IMR-90 (cell line): ENCODE results near the gene RELN. TPM values are rescaled to one million over a fixed set of nuclear protein-coding genes. Genes with fewer than 3 reads are reported as not detected.

Experiments
- ATAC-seq: fragments of 200-7000 bp; cut with Tn5 transposase; 2 replicates; pipeline ENCODE4 v1.9.1; 2020; ENCODE audit warnings: low read depth, mild to moderate bottlenecking, moderate library complexity
- BruUV-seq: library from RNA; stranded (reverse); fragments of 400-500 nt; replicated peaks from 2 replicates; lab custom pipeline; 2021; lab: Mats Ljungman, UMichigan
- CTCF ChIA-PET: fragments of 300-600 bp; formaldehyde crosslinking; extraction: SDS; loops from one replicate; lab custom pipeline; 2021; ENCODE audit warnings: antibody characterized with exemption; lab: Yijun Ruan, JAX
- POLR2A ChIA-PET: fragments of 300-600 bp; sonication (Branson Sonifier 250); formaldehyde crosslinking; loops from one replicate; lab custom pipeline; 2022; ENCODE audit warnings: antibody characterized with exemption; ENCODE audit not compliant: unreplicated experiment; lab: Charles Lee
- DNase-seq: peaks from one replicate; pipeline ENCODE4 v3.0.0; 2013
- H2AFZ ChIP-seq: replicated peaks from 2 replicates; pipeline ENCODE3; 2013; ENCODE audit warnings: low read length, mild to moderate bottlenecking; ENCODE audit not compliant: poor library complexity
- H2AK5ac ChIP-seq: 2 replicates; pipeline ENCODE4 v1.6.1; 2013; ENCODE audit warnings: low read depth, low read length, inconsistent platforms
- H2AK9ac ChIP-seq: replicated peaks from 2 replicates; pipeline ENCODE3; 2013; ENCODE audit warnings: mild to moderate bottlenecking, low read depth, low read length, moderate library complexity; ENCODE audit not compliant: poor library complexity
- H2BK120ac ChIP-seq: 2 replicates; pipeline ENCODE4 v1.6.1; 2013; ENCODE audit warnings: low read depth, low read length, inconsistent platforms
- H2BK15ac ChIP-seq: 3 replicates; pipeline ENCODE4 v1.6.1; 2013; ENCODE audit warnings: low read depth, low read length, inconsistent platforms
- H2BK20ac ChIP-seq: 2 replicates; pipeline ENCODE4 v1.6.1; 2013; ENCODE audit warnings: low read depth, mild to moderate bottlenecking, inconsistent platforms, low read length, moderate library complexity
- H2BK5ac ChIP-seq: 2 replicates; pipeline ENCODE4 v1.6.1; 2013; ENCODE audit warnings: mild to moderate bottlenecking, low read depth, low read length, inconsistent platforms; ENCODE audit not compliant: poor library complexity, severe bottlenecking
- H3K14ac ChIP-seq: replicated peaks from 2 replicates; pipeline ENCODE4 v1.6.1; 2013; ENCODE audit warnings: low read depth, low read length, inconsistent platforms
- H3K18ac ChIP-seq: 2 replicates; pipeline ENCODE4 v1.6.1; 2013; ENCODE audit warnings: low read depth, low read length, control low read depth
- H3K23ac ChIP-seq: 2 replicates; pipeline ENCODE4 v1.6.1; 2013; ENCODE audit warnings: low read depth, low read length, inconsistent platforms
- H3K27ac ChIP-seq: 2 replicates; pipeline ENCODE4 v1.5.1; 2013; ENCODE audit warnings: mild to moderate bottlenecking, control low read depth, low read length; ENCODE audit not compliant: insufficient read depth
- H3K27me3 ChIP-seq: 2 replicates; pipeline ENCODE4 v1.6.1; 2013; ENCODE audit warnings: low read length; ENCODE audit not compliant: control insufficient read depth, insufficient read depth
- H3K36me3 ChIP-seq: 2 replicates; pipeline ENCODE4 v1.6.1; 2013; ENCODE audit warnings: low read length, mixed read lengths; ENCODE audit not compliant: control insufficient read depth, insufficient read depth
- H3K4ac ChIP-seq: 2 replicates; pipeline ENCODE4 v1.6.1; 2013; ENCODE audit warnings: low read depth, low read length, inconsistent platforms
- H3K4me1 ChIP-seq: 2 replicates; pipeline ENCODE4 v1.6.1; 2013; ENCODE audit warnings: low read length, mixed read lengths; ENCODE audit not compliant: control insufficient read depth, insufficient read depth
- H3K4me2 ChIP-seq: 2 replicates; pipeline ENCODE4 v1.6.1; 2013; ENCODE audit warnings: low read depth, mild to moderate bottlenecking, control low read depth, low read length, moderate library complexity
- H3K4me3 ChIP-seq: 2 replicates; pipeline ENCODE4 v1.5.1; 2013; ENCODE audit warnings: low read depth, mild to moderate bottlenecking, control low read depth, low read length, moderate library complexity; ENCODE audit not compliant: insufficient read depth
- H3K56ac ChIP-seq: 2 replicates; pipeline ENCODE4 v1.6.1; 2013; ENCODE audit warnings: low read length, inconsistent platforms; ENCODE audit not compliant: insufficient read depth; ENCODE audit errors: extremely low read depth
- H3K79me1 ChIP-seq, 2 experiments: 2 replicates each; pipeline ENCODE4 v1.6.1; 2013; ENCODE audit warnings: low read length in 2 of 2, inconsistent platforms in 1 of 2, low read depth in 1 of 2
- H3K9ac ChIP-seq: 2 replicates; pipeline ENCODE4 v1.6.1; 2013; ENCODE audit warnings: low read depth, low read length, control low read depth
- H3K9me1 ChIP-seq: 2 replicates; pipeline ENCODE4 v1.6.1; 2013; ENCODE audit warnings: low read length, inconsistent platforms; ENCODE audit not compliant: insufficient read depth
- H3K9me3 ChIP-seq: 2 replicates; pipeline ENCODE4 v1.6.1; 2013; ENCODE audit warnings: low read length; ENCODE audit not compliant: control insufficient read depth, insufficient read depth
- H4K20me1 ChIP-seq: 2 replicates; pipeline ENCODE4 v1.6.1; 2013; ENCODE audit warnings: low read length, inconsistent platforms; ENCODE audit not compliant: insufficient read depth
- H4K5ac ChIP-seq: 2 replicates; pipeline ENCODE4 v1.6.1; 2013; ENCODE audit warnings: mild to moderate bottlenecking, low read depth, low read length, control low read depth
- H4K8ac ChIP-seq, 2 experiments: 2 replicates each; pipeline ENCODE4 v1.6.1; 2013; ENCODE audit warnings: low read depth in 2 of 2, low read length in 2 of 2, control low read depth in 1 of 2, inconsistent platforms in 1 of 2
- H4K91ac ChIP-seq: 2 replicates; pipeline ENCODE4 v1.6.1; 2013; ENCODE audit warnings: low read depth, low read length, inconsistent platforms; ENCODE audit not compliant: insufficient read depth
- BHLHE40 ChIP-seq: fragments of 150-350 bp; IDR thresholded peaks from 2 replicates; pipeline ENCODE4 v1.6.1; 2016; ENCODE audit warnings: mild to moderate bottlenecking, low read depth, low read length
- CEBPB ChIP-seq: IDR thresholded peaks from 2 replicates; pipeline ENCODE4 v1.6.1; 2012; ENCODE audit warnings: low read depth, low read length, improper control_type of control experiment
- FOS ChIP-seq: fragments of 150-350 bp; IDR thresholded peaks from 2 replicates; pipeline ENCODE4 v1.6.1; 2016; ENCODE audit warnings: low read depth, low read length
- NFE2L2 ChIP-seq: fragments of 150-350 bp; IDR thresholded peaks from 2 replicates; pipeline ENCODE4 v1.6.1; 2016; ENCODE audit warnings: low read depth, mild to moderate bottlenecking, low read length
- RAD21 ChIP-seq: IDR thresholded peaks from 2 replicates; pipeline ENCODE4 v1.6.1; 2012; ENCODE audit warnings: low read length, improper control_type of control experiment
- RCOR1 ChIP-seq: IDR thresholded peaks from 2 replicates; pipeline ENCODE4 v1.6.1; 2012; ENCODE audit warnings: mild to moderate bottlenecking, low read length, improper control_type of control experiment; ENCODE audit not compliant: insufficient replicate concordance
- RFX5 ChIP-seq: IDR thresholded peaks from 2 replicates; pipeline ENCODE4 v1.8.0; 2012; ENCODE audit warnings: low read depth, mild to moderate bottlenecking, low read length, moderate library complexity
- WGBS, 2 experiments: methylation state at CpG; one replicate each; pipeline versions ENCODE4 v1.1.5 to v1.1.7; 2013; ENCODE audit warnings: missing lambda C conversion rate in 2 of 2; ENCODE audit not compliant: insufficient read length in 1 of 2; ENCODE audit errors: extremely low coverage in 2 of 2; 5-methylcytosine and 5-hydroxymethylcytosine counted together
- dilution Hi-C: fragments of 300-500 bp; cut with HindIII; formaldehyde crosslinking; loops from one replicate; pipeline ENCODE4 v1.14.3; 2018; ENCODE audit warnings: low sequenced_read_pairs; ENCODE audit not compliant: unreplicated experiment
- in situ Hi-C: fragments of 300-500 bp; cut with MboI; formaldehyde crosslinking; loops from 3 replicates; pipeline ENCODE4 v1.14.3; 2019; ENCODE audit warnings: low sequenced_read_pairs, inconsistent platforms, mixed read lengths
- intact Hi-C: fragments of 100-400 bp; cut with micrococcal nuclease; formaldehyde crosslinking; loops from 2 replicates; pipeline ENCODE4 v1.10.0; 2022
- polyA plus RNA-seq, 3 experiments: library from polyadenylated mRNA; depleted of rRNA; stranded (reverse); fragments of >200 nt; gene quantifications; 2 replicates each; pipeline ENCODE4 v1.2.3, GENCODE V29; 2012; ENCODE audit warnings: low replicate concordance in 1 of 3
- total RNA-seq: library from RNA; depleted of rRNA; stranded (reverse); fragments of >200 nt; gene quantifications from 2 replicates; pipeline ENCODE4 v1.2.3, GENCODE V29; 2012
- TF ChIP-seq, protein P1 (sequence below): fragments of 150-350 bp; IDR thresholded peaks from 2 replicates; pipeline ENCODE4 v1.6.1; 2016; ENCODE audit warnings: low read depth, mild to moderate bottlenecking, low read length, moderate library complexity, borderline replicate concordance
- TF ChIP-seq, protein P2 (sequence below): fragments of 150-350 bp; IDR thresholded peaks from 2 replicates; pipeline ENCODE4 v1.6.1; 2017; ENCODE audit warnings: mild to moderate bottlenecking, antibody characterized with exemption, low read length, low read depth

Gene RELN
- total and polyA plus RNA-seq, 2 of the 4 experiments (the other 2 are of a cell fraction) = 14.7 to 23.7 TPM

DNA sequence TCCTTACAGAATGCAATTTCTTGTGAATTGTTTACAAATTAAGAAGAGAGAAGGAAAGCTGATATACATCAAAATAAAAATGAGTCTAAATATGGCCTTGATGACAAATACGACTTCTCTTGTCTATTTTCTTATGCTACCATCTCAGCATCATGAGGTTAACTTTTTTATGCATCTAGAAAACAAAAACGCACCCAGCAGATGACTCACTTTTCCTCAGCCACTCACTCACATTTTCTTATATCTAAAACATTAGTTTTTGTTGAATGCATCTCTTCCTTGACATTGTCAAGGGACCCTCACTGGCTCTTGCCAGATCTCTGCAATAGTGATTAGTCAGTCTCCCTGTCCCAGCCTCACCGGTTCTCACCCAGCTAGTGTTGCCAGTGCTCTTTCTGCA, 287.0 kb downstream of the RELN start:
- Histone ChIP-seq H4K91ac (no peak overlapping the region), H2BK20ac (no peak overlapping the region), H2AK9ac (no peak overlapping the region), H3K9me3 (no peaks in the 10 kb centered on the region), H4K5ac (no peak overlapping the region), H3K14ac (no peak overlapping the region), H3K4me1 (peaks cover 7% of the 10 kb centered on the region), H3K18ac (no peak overlapping the region), H2BK15ac (no peak overlapping the region), H3K27me3 (no peaks in the 10 kb centered on the region), H3K4me3 (no peak overlapping the region), H3K9me1 (no peaks in the 10 kb centered on the region; the same call in 1 of the 2 replicates), H4K8ac (no peak overlapping the region), H3K4ac (no peak overlapping the region), H3K79me1 (no peaks in the 10 kb centered on the region), H3K36me3 (0 out of 2 replicates have a peak, but pooled peaks cover 2% of the 10 kb centered on the region), H3K23ac (no peak overlapping the region), H2BK5ac (no peak overlapping the region), H3K27ac (no peak overlapping the region), H3K9ac (no peak overlapping the region), H2AFZ (no peak overlapping the region), H3K56ac (no peak overlapping the region), H3K4me2 (0 out of 2 replicates have a peak overlapping the region, but pooled peaks have one; percentile 13), H4K20me1 (no peaks in the 10 kb centered on the region), H2AK5ac (no peak overlapping the region), H2BK120ac (no peak overlapping the region)
- in situ Hi-C loops = no loop called here
- DNase-seq = peak; percentile 18
- BruUV-seq = no TSS peak
- dilution Hi-C loops = no loop called here
- ATAC-seq = peak; percentile 51
- ChIA-PET CTCF (interaction anchor here (0.7 kb wide), 1 partner anchor 13 kb away, joined by 5 read pairs; no protein-coding TSS in a partner anchor), POLR2A (no interaction called here)
- WGBS, 2 experiments = 86% methylated on average over 1 of the region's 3 CpGs; no CpG with 5 or more reads in 1 of the 2 experiments
- TF ChIP-seq CEBPB (no peak), FOS (no peak), RAD21 (no peak), RFX5 (no peak), BHLHE40 (no peak), RCOR1 (no peak), NFE2L2 (no peak)
- TF ChIP-seq, protein P1, sequence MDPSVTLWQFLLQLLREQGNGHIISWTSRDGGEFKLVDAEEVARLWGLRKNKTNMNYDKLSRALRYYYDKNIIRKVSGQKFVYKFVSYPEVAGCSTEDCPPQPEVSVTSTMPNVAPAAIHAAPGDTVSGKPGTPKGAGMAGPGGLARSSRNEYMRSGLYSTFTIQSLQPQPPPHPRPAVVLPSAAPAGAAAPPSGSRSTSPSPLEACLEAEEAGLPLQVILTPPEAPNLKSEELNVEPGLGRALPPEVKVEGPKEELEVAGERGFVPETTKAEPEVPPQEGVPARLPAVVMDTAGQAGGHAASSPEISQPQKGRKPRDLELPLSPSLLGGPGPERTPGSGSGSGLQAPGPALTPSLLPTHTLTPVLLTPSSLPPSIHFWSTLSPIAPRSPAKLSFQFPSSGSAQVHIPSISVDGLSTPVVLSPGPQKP = no peak
- TF ChIP-seq, protein P2, sequence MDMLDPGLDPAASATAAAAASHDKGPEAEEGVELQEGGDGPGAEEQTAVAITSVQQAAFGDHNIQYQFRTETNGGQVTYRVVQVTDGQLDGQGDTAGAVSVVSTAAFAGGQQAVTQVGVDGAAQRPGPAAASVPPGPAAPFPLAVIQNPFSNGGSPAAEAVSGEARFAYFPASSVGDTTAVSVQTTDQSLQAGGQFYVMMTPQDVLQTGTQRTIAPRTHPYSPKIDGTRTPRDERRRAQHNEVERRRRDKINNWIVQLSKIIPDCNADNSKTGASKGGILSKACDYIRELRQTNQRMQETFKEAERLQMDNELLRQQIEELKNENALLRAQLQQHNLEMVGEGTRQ = no peak
- intact Hi-C loops = no loop called here
